GM20000 (cell line): Measurements from ENCODE around the gene RBBP8.
"Not testable (repeated sequence)": the region's sequence is repeated elsewhere in the genome, so short reads cannot be mapped to it uniquely, and the experiment has no call there.

Experiments
- DNase-seq: peaks from one replicate; pipeline ENCODE4 v3.0.0; 2012; ENCODE audit warnings: low spot score
- CTCF ChIP-seq: IDR thresholded peaks from 2 replicates; pipeline ENCODE4 v1.5.1; 2012; ENCODE audit warnings: mild to moderate bottlenecking, control low read depth; ENCODE audit errors: extremely low read depth, missing control alignments

Gene RBBP8

GRCh38 chr18:22933206-22933965, at the start of gene RBBP8:
RBBP8 (plus strand) TSS chr18:22933328; CDS start chr18:22936852, 3,524 bp downstream.
- no peak for TF ChIP-seq CTCF
- DNase-seq, result peak; percentile 88

GRCh38 chr18:22883827-22884226, 49.3 kb upstream of the RBBP8 start:
- DNase-seq, result no peak
- no peak for TF ChIP-seq CTCF

- DNase-seq, result not testable (repeated sequence)
Measured at GRCh38 chr18:22885694-22886093, 47.4 kb upstream of the RBBP8 start.

GRCh38 chr18:22899421-22899820, 33.7 kb upstream of the RBBP8 start:
- no peak for DNase-seq
- TF ChIP-seq CTCF, result no peak

- DNase-seq, result no peak
Measured at GRCh38 chr18:22900558-22901238, 32.4 kb upstream of the RBBP8 start.

GRCh38 chr18:22902093-22902492, 31.0 kb upstream of the RBBP8 start:
- no peak for DNase-seq
- TF ChIP-seq CTCF, result no peak

More at GRCh38 chr18:22900558-22901238, 32.4 kb upstream of the RBBP8 start:
- no peak for TF ChIP-seq CTCF

GRCh38 chr18:22903248-22903647, 29.9 kb upstream of the RBBP8 start:
- DNase-seq, result not testable (repeated sequence)

GRCh38 chr18:22912149-22912548, 21.0 kb upstream of the RBBP8 start:
- no peak for DNase-seq

More at GRCh38 chr18:22912149-22912548, 21.0 kb upstream of the RBBP8 start:
- no peak for TF ChIP-seq CTCF
